ENCODE data around the gene EMX2.

Gene EMX2

GRCh38 chr10:117545141-117546019 is 2.8 kb downstream of the EMX2 start:
- DNase-seq: no peak

GRCh38 chr10:117546020-117546580 is 3.6 kb downstream of the EMX2 start:
- DNase-seq: no peak

DNA sequence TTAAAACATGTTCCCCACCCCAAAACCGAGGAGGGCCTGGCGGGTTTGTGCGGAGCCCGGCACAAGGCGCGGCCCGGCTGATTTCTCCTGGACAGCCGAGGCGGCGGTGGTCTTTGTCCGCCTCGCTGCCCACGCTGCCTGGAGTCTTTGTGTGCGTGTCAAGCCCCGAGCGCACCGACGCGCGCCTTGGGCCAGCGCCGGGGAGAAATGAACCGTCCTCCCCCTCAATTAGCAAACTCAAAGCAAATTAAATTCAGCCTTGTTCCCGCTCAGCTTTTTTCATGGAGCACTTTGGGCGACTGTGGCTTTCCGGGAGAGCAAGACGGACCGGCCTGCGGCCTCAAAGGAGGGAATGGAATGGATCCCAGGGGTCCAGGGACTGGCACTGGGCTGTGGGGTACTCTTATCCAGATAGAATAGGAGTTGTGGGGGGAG is 4.1 kb downstream of the EMX2 start:
- no peak for DNase-seq

DNA sequence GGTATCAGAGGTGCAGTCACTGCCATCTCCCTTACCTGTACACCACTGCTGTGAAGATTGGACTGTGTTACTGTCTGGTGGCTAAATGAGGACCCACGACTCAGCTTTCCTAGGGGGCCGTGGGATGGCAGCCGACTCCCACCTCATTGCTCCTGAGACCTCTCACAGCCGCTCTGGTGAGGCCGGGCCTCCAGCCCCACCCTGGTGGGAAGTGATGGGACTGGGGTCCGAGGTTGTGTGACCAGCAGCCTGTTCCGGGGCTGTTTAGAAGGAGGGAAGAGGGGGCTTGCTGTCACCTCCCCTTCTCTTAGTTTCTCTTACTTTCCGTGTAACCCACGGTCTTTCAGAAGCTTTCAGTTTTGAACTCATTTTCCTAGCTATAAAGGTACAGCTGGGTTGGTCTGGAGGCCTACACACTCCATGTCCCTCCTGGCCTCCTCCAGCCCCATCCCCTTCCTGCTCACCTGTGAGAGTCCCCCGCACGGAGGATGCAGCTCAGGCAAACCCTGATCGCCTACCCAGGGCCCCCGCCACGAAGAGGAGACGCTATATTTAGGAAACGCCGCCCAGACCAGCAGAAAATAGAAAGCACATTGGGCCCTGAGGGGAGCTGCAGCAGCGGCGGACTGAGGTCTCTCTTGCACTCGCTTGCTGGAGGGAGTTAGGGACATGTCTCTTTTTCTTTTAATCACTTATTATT is 4.6 kb downstream of the EMX2 start:
- DNase-seq: no peak

DNA sequence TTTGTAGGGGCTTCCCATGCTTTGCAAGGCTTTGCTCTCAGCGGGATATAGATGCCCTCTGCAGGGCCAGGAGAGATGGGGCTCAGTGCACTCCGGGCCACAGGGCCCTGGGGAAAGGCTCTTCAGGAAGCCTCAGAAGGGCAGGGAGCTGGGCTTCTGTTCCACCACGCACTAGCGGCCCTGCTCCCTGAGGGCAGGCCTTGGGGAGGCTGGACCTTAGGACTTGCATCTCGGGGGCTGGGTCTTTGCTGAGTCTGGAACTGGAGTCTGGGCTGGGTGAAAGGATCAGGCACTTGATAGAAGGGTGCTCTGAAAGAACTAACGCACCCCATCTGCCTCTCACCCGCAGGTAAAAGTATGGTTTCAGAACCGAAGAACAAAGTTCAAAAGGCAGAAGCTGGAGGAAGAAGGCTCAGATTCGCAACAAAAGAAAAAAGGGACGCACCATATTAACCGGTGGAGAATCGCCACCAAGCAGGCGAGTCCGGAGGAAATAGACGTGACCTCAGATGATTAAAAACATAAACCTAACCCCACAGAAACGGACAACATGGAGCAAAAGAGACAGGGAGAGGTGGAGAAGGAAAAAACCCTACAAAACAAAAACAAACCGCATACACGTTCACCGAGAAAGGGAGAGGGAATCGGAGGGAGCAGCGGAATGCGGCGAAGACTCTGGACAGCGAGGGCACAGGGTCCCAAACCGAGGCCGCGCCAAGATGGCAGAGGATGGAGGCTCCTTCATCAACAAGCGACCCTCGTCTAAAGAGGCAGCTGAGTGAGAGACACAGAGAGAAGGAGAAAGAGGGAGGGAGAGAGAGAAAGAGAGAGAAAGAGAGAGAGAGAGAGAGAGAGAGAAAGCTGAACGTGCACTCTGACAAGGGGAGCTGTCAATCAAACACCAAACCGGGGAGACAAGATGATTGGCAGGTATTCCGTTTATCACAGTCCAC is 5.4 kb downstream of the EMX2 start:
- DNase-seq: no peak

GRCh38 chr10:117549100-117549585 is 6.6 kb downstream of the EMX2 start:
- DNase-seq: no peak

GRCh38 chr10:117550076-117550475 is 7.5 kb downstream of the EMX2 start:
- no peak for DNase-seq

GRCh38 chr10:117550599-117551329 is 8.2 kb downstream of the EMX2 start:
- no peak for DNase-seq

DNA sequence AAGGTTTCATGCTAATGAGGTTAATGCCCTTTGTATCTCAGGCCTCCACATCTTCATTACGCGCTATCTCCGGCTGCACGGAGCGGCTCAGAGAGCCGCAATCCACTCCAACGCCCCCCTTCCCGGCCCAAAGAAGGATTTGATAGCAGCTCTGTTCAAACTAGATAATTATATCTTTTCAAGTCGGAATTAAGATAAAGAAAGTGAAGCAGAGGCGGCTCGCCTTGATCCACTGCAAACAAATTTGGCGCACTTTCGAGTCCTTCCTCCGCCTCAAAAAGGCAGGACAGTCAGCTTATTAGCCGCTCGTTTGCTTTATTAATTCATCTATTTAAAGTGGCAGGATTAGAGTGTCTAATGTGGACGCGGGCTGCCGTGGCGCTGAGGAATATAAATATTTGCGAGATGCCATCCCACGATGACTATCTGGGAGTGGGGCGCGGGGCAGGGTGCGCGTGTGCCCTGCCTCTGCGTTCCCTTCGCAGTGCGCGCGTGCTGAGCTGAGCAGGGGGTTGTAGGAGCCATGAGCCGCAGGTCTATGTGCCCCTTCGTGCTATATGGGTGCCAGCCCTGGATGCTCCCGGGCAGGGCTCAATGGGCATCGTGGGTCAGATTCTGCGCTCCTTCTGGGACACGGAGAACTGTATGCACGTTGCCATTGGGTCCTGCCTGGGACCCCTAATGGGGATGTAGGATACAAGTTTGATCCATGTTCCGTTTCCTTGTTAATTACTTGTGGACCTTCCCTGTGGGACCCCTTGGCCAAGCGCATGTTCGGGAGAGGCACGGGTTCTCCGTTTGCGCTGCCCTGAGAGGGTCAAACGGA is 9.0 kb downstream of the EMX2 start:
- DNase-seq: no peak

GRCh38 chr10:117552156-117552631 is 9.6 kb downstream of the EMX2 start:
- no peak for DNase-seq

GRCh38 chr10:117552701-117553141 is 10.2 kb downstream of the EMX2 start:
- DNase-seq: no peak

DNA sequence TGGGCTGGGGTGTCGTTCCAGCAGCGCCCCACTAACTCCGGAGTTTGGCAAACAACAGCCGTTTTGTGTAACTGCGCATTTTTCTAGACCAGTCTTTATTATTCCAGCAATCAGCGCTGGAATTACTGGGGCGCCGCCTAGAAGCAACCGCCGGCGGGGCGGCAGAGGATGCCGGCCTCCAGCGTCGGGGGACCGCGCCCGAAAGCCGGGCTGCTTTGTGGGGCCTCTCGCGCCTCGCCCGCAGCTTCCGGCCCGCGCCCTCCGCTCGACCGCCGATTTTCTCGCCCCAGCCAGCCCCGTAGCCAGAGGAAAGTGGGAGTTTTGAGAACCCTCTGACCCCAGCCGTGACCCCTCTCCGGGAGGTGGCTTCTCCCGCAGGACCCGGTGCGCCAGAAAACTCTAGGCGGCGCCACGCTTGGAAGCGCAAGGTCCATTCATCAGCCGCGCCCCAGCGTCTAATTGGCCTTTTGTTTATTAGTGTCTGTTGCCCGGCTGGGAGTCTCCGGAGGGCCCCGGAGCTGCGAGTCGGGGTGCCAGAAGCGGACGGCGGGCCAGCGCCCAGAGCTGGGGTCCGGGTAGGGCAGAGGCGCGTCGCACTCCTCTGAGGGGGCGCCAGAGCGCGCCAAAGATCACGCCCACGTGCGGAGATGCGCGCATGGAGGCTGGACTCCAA is 10.7 kb downstream of the EMX2 start:
- no peak for DNase-seq

GRCh38 chr10:117553815-117554172 is 11.2 kb downstream of the EMX2 start:
- no peak for DNase-seq

DNA sequence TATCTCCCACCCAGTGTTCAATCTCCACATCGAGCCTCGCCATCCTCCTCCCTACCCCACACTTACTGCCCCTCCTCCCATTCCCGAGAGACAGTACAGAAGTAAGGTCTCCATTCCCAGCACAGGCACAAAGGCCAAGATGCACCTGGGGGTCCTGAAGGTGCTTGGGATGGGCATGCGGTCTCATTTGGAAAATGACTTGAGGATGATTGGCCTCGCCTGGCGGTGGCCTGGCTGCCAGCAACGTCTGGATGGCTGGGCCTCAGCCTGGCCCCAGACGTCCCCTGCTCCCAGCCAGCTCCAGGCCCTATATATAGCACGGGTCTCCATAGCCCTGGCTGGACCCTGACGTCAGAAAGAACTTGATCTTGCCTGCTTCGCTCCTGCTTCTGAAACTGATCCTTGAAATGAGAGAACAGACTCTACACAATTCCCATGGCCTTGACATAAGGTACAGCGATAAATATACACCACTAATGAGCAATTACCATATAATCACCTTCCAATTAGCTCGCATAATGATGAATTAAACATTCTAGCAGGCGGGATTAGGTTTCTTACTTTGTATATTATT is 11.8 kb downstream of the EMX2 start:
- DNase-seq: no peak

- DNase-seq: no peak
Measured at GRCh38 chr10:117555017-117555416, 12.5 kb downstream of the EMX2 start.

DNA sequence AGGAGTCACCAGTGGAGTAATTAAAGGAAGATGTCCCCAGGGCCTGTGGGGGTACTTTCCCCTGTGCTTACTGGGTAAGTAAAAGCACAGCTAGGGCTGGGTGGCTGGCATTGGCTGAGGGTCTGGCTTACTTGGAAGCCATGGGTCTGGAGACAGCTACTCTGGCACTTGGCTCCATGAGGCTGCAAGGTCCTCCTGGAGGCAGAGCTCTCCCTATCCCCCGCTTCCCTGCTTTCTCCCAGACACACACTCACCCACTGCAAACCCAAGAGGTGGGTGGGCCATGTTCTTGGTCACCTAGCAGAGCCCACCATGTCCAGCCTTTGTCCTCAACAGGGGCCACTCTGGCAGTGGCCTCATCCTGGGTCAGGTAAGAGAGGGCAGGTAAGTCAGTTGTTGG is 13.3 kb downstream of the EMX2 start:
- no peak for DNase-seq

GRCh38 chr10:117556356-117556755 is 13.8 kb downstream of the EMX2 start:
- no peak for DNase-seq

DNA sequence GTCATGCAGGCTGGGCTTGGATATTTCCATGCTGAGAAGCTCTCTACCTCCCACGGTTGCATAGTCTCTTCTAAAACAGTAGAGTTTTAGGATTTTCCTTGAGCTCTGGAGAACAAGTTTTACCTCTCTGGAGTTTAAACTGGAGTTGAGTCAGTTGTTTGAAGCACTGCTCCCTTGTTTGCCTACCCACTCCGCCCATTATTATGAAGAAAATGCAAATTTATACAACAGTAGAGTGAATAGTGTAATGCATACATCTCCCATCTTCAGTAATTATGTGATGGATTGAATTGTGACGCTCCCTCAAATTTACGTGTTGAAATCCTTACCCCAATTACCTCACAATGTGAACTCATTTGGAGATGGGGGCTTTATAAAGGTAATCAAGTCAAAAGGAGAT is 17.2 kb downstream of the EMX2 start:
- no peak for DNase-seq

GRCh38 chr10:117560942-117561341 is 18.4 kb downstream of the EMX2 start:
- no peak for DNase-seq

DNA sequence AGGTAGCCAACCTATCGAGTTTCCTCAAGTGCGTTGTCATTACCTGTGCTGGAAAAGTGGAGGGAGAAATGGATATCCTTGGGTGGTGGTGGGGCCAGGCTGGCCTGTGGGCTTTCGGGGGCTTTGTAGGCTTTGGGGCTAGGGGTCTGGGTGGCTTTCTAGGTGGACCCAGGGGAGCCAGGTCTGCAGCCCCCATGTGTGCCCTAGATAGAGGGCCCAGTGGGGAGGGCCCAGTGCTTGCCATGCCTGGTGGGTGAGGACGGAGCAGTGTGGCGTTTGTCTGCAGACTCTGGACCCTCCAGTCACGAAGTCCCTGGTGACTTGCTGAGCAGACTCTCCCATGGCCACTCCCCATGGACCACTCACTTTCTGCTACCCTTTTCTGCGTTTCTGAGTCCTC is 19.7 kb downstream of the EMX2 start:
- DNase-seq: no peak

Data from NCI-H774 (cell line).